Mucosa of stomach (tissue), 1 donor: ENCODE data around the gene SMAD1.
"Not testable (repeated sequence)": the region's sequence is repeated elsewhere in the genome, so short reads cannot be mapped to it uniquely, and the experiment has no call there.

Experiments used
- H3K27me3 ChIP-seq: one replicate; pipeline ENCODE4 v1.7.0; 2013; ENCODE audit warnings: mild to moderate bottlenecking, low read length; ENCODE audit not compliant: control insufficient read depth, insufficient read depth
- H3K36me3 ChIP-seq: one replicate; pipeline ENCODE4 v1.7.0; 2013; ENCODE audit warnings: low read length; ENCODE audit not compliant: control insufficient read depth, insufficient read depth
- H3K4me1 ChIP-seq: one replicate; pipeline ENCODE4 v1.7.0; 2013; ENCODE audit warnings: mild to moderate bottlenecking, low read length; ENCODE audit not compliant: control insufficient read depth, insufficient read depth
- H3K4me3 ChIP-seq: one replicate; pipeline ENCODE4 v1.7.0; 2013; ENCODE audit warnings: low read length
- H3K9ac ChIP-seq: one replicate; pipeline ENCODE4 v1.7.0; 2013; ENCODE audit warnings: mild to moderate bottlenecking, low read length, moderate library complexity
- H3K9me3 ChIP-seq: one replicate; pipeline ENCODE4 v1.7.0; 2013; ENCODE audit warnings: mild to moderate bottlenecking, low read length, moderate library complexity; ENCODE audit not compliant: control insufficient read depth
- donor health status: Pancreatic carcinoma.

The SMAD1 gene

GRCh38 chr4:145574546-145574945 lies 92.9 kb downstream of the SMAD1 start:
- not testable (repeated sequence) for H3K27me3 ChIP-seq, H3K4me3 ChIP-seq, H3K36me3 ChIP-seq, H3K9me3 ChIP-seq, H3K4me1 ChIP-seq, H3K9ac ChIP-seq

- Histone ChIP-seq H3K9me3 (no peaks in the 10 kb centered on the region), H3K9ac (no peak overlapping the region), H3K4me1 (no peaks in the 10 kb centered on the region), H3K27me3 (no peaks in the 10 kb centered on the region), H3K36me3 (no peaks in the 10 kb centered on the region), H3K4me3 (no peak overlapping the region)
These were observed 99.3 kb downstream of the SMAD1 start for GRCh38 chr4:145580906-145581305.

GRCh38 chr4:145583191-145584055 lies 101.8 kb downstream of the SMAD1 start:
- Histone ChIP-seq H3K9ac (no peak overlapping the region), H3K4me1 (no peaks in the 10 kb centered on the region), H3K27me3 (no peaks in the 10 kb centered on the region), H3K4me3 (no peak overlapping the region), H3K36me3 (no peaks in the 10 kb centered on the region), H3K9me3 (no peaks in the 10 kb centered on the region)

- H3K9ac ChIP-seq: no peak overlapping the region
- no peaks in the 10 kb centered on the region for H3K36me3 ChIP-seq
- H3K9me3 ChIP-seq: no peaks in the 10 kb centered on the region
- H3K4me1 ChIP-seq: no peaks in the 10 kb centered on the region
- no peaks in the 10 kb centered on the region for H3K27me3 ChIP-seq
- no peak overlapping the region for H3K4me3 ChIP-seq
These were observed 105.6 kb downstream of the SMAD1 start for GRCh38 chr4:145587088-145587754.

GRCh38 chr4:145589381-145589780 lies 107.7 kb downstream of the SMAD1 start:
- not testable (repeated sequence) for H3K9me3 ChIP-seq, H3K4me3 ChIP-seq, H3K4me1 ChIP-seq, H3K9ac ChIP-seq, H3K36me3 ChIP-seq, H3K27me3 ChIP-seq

- Histone ChIP-seq H3K36me3 (no peaks in the 10 kb centered on the region), H3K27me3 (no peaks in the 10 kb centered on the region), H3K9me3 (no peaks in the 10 kb centered on the region), H3K4me3 (no peak overlapping the region), H3K9ac (no peak overlapping the region), H3K4me1 (no peaks in the 10 kb centered on the region)
These were observed 108.5 kb downstream of the SMAD1 start for GRCh38 chr4:145589916-145590702.

GRCh38 chr4:145602129-145602760 lies 120.6 kb downstream of the SMAD1 start:
- Histone ChIP-seq H3K36me3 (no peaks in the 10 kb centered on the region), H3K4me3 (no peak overlapping the region)

GRCh38 chr4:145605941-145606340 lies 124.3 kb downstream of the SMAD1 start:
- no peaks in the 10 kb centered on the region for H3K27me3 ChIP-seq
- no peaks in the 10 kb centered on the region for H3K4me1 ChIP-seq
- no peaks in the 10 kb centered on the region for H3K9me3 ChIP-seq
- H3K4me3 ChIP-seq: no peak overlapping the region
- H3K9ac ChIP-seq: no peak overlapping the region
- H3K36me3 ChIP-seq: no peaks in the 10 kb centered on the region

More at GRCh38 chr4:145602129-145602760, 120.6 kb downstream of the SMAD1 start:
- H3K9me3 ChIP-seq: no peaks in the 10 kb centered on the region
- no peaks in the 10 kb centered on the region for H3K27me3 ChIP-seq
- H3K4me1 ChIP-seq: no peaks in the 10 kb centered on the region
- H3K9ac ChIP-seq: no peak overlapping the region
